Activated T-helper 1 cell treated with anti-CD3 and anti-CD28 coated beads, Interleukin-12 subunit alpha, Interleukin-12 subunit beta, Interleukin-2, Interleukin-4 antibody, amounts not matched to agents 30 ng/mL and 10 ng/mL and 1 ng/mL, durations not matched to agents 14 hours and 24 hours and 36 hours (primary cell): ENCODE results near the gene CCDC9B. TPM values are rescaled to one million over a fixed set of nuclear protein-coding genes. Genes with fewer than 3 reads are reported as not detected.

Experiments
- DNase-seq: peaks from one replicate; pipeline ENCODE4 v3.0.0; 2021; ENCODE audit warnings: low spot score
- H3K27ac Mint-ChIP-seq: one replicate; pipeline ENCODE4 v1.8.0; 2021; ENCODE audit warnings: mild to moderate bottlenecking, mixed read lengths
- H3K27me3 Mint-ChIP-seq: one replicate; pipeline ENCODE4 v1.8.0; 2022; ENCODE audit warnings: mild to moderate bottlenecking, moderate library complexity, mixed read lengths; ENCODE audit not compliant: insufficient read depth
- H3K36me3 Mint-ChIP-seq: one replicate; pipeline ENCODE4 v1.8.0; 2021; ENCODE audit warnings: low read depth, mixed read lengths
- H3K4me1 Mint-ChIP-seq: one replicate; pipeline ENCODE4 v1.8.0; 2021; ENCODE audit warnings: low read depth, mixed read lengths
- H3K4me3 Mint-ChIP-seq: one replicate; pipeline ENCODE4 v1.8.0; 2021; ENCODE audit warnings: mild to moderate bottlenecking, moderate library complexity, mixed read lengths
- H3K9me3 Mint-ChIP-seq: one replicate; pipeline ENCODE4 v1.8.0; 2021; ENCODE audit warnings: mixed read lengths
- intact Hi-C: fragments of 100-400 bp; cut with micrococcal nuclease; formaldehyde crosslinking; loops from one replicate; pipeline ENCODE4 v1.15.1; 2024
- total RNA-seq: library from RNA; stranded (reverse); gene quantifications from 2 replicates; pipeline ENCODE4 v1.2.3, GENCODE V29; 2022

Gene CCDC9B
- total RNA-seq, 1 donor from 2014 or later = 0.21 TPM

DNA sequence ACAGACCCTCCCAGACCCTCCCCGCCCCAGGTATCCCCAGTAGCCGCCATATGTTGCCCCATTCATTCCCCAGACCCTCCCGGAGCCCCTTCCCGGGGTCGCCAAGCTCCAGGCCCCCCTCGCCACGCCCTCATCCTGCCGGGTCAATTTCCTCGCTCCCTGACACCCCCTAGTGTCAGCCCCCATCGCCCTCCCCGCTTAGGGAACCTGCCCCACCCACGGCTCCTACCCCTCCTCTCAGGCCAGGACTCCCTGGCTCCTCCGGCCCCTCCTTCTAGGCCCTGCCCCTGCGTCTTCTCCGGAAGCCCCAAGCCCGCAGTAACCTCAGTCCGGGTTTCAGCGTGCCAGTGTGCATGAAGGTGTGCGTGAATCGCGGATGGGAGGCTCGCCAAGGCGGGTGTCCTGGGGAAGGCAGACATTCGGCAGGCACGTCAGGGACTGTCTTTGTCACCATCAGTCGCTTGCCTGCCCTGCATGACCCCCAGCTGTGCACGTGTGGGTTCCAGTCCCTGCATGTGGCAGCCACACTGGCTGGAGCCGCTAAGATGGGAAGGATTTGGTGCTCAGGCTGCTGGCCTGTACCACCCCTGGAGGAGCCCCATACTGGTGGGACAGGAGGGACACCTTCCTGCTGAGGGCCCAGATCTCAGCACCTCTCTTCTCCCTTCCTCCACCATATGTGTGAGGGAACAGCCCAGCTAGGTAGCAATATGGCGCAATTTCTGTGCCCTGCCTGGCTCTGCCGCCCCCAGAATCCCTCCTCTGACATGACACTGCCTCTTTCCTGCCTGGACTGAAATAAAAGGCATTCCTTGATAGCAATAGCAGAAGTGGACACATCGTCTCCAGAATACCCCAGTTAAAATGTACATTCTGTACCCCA is 18.0 kb upstream of the CCDC9B start:
- H3K9me3 Mint-ChIP-seq = no peaks in the 10 kb centered on the region
- H3K4me1 Mint-ChIP-seq = no peaks in the 10 kb centered on the region
- intact Hi-C loops = loop anchor here (1.0 kb wide), 4 partner anchors 10 to 47 kb away; partner anchors contain the start of genes INAFM2, IVD and KNSTRN
- no peaks in the 10 kb centered on the region for H3K36me3 Mint-ChIP-seq
- H3K27ac Mint-ChIP-seq = peak overlapping the region; percentile 6
- DNase-seq = peak; percentile 31
- peak overlapping the region; percentile 80 for H3K4me3 Mint-ChIP-seq
- peaks cover 25% of the 10 kb centered on the region for H3K27me3 Mint-ChIP-seq

DNA sequence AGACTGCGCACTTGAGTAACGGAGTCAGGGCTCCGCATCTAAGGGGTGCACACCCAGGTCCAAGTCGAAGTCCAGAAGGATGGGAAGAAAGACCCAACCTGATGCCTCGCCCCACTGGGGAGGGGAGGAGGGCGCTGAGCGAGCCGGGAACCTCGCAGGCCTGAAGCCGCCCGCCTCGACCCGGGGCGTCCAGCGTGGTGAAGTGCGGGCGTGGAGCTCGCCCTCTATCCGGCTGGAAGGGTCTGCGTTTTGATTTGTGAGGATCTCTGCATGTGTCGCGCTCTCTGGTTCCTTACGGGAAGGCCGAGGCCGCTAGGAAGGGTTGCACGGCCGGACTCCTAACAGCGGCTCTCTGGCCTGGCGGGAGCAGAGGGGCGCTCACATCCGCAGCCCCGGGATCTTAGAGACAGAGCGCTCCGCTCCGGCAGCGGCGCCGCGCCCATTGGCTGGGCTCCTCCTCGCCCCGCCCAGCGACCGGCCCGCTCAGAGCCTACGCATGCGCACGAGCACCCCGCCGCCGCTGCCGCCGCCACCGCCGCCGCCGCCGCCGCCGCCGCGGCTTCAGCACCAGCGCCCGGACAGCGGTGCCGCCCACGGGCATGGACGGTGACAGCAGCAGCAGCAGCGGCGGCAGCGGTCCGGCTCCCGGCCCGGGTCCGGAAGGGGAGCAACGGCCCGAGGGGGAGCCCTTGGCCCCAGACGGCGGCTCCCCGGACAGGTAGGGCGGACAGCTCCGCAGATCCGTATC is 17.2 kb upstream of the CCDC9B start, which contains the start of gene DISP2:
Gene DISP2, plus strand, starts transcription at position 497 of the 748 bp plus-strand sequence. Its CDS starts 103 bp downstream, at position 600.
- Mint-ChIP-seq H3K36me3 (no peaks in the 10 kb centered on the region), H3K27me3 (peaks cover 29% of the 10 kb centered on the region), H3K4me3 (peak within 1 kb of the TSS; percentile 80), H3K27ac (peak within 1 kb of the TSS; percentile 6), H3K4me1 (no peaks in the 10 kb centered on the region), H3K9me3 (no peaks in the 10 kb centered on the region)
- intact Hi-C loops = loop anchor here (1.0 kb wide), 4 partner anchors 10 to 47 kb away; partner anchors contain the start of genes INAFM2, IVD and KNSTRN
- DNase-seq = peak; percentile 82

DNA sequence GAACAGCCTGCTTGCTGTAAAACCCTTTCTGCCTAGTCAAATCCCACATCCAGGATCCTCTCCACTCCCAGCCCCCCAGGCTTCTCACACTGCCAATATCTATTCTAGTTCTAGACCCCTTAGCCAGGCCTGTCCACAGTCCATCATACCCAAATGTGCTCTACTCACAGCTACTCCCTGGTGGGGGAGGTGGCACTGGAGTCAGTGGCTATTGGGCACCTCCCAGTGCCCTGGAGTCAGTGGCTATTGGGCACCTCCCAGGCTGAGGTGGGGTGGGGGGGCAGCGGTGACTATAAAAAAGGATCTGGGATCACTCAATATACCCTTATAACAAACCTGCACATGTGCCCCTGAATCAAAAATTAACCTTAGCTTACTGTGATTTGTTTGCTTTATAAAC is 16.5 kb upstream of the CCDC9B start:
- no peaks in the 10 kb centered on the region for H3K4me1 Mint-ChIP-seq
- DNase-seq = no peak
- no peaks in the 10 kb centered on the region for H3K36me3 Mint-ChIP-seq
- intact Hi-C loops = no loop called here
- peak overlapping the region; percentile 41 for H3K4me3 Mint-ChIP-seq
- H3K9me3 Mint-ChIP-seq = no peaks in the 10 kb centered on the region
- peaks cover 31% of the 10 kb centered on the region for H3K27me3 Mint-ChIP-seq
- no peak overlapping the region for H3K27ac Mint-ChIP-seq

DNA sequence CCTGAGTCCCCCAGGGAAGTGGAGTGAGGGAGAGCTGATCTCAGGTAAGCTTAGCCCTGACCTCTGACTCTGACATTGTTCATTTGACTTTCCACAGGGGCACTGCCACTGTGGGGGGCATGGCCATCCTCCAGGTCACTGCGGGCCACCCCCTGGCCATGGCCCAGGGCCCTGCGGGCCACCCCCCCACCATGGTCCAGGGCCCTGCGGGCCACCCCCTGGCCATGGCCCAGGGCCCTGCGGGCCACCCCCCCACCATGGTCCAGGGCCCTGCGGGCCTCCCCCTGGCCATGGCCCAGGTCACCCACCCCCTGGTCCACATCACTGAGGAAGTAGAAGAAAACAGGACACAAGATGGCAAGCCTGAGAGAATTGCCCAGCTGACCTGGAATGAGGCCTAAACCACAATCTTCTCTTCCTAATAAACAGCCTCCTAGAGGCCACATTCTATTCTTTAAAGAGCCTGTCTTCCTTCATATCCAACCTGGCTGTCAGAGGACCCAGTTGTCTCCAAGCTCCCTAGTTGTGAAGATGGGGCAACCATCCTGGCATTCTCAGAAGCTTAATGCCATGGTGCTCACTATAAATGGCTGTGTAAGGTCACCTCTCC is 15.3 kb upstream of the CCDC9B start:
- DNase-seq = no peak
- H3K36me3 Mint-ChIP-seq = no peaks in the 10 kb centered on the region

DNA sequence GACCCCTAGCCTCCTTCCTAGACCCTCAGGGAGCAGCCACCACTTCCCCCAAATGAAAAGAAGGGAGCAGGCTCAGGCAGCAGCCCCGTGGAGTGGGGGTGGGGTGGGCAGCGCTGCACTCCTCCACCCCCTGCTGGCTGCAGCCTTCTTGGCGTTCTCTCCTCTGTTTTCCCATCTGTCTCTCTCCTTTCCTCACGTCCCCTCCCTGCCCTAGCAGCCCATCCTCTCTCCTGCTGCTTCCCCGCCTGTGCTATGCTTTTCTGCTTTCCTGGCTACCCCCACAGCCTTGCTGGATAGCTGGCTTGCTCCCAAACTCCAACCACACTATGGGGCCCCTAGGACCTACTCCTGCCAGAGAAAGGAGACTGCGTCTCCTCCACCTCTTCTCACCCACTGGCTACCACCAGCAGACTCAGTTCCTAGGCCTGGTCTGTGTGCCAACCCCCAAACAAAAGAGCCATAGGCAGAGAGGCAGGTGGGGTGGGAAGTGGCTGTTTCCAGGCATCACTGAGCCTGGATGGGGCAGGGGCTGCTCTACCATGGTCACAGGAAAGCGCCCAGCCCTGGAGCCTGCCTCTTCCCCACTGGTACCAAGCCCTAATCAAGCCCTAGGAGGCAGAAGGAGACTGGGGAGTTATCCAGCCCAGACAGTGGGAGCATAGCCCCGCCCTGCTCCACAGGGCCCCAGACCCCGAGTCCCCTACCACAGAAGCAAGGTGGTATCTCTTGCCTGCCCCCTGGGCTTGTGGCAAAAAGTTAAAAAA is 13.9 kb upstream of the CCDC9B start:
- no peak overlapping the region for H3K4me3 Mint-ChIP-seq
- H3K9me3 Mint-ChIP-seq = no peaks in the 10 kb centered on the region
- no peaks in the 10 kb centered on the region for H3K36me3 Mint-ChIP-seq
- no peaks in the 10 kb centered on the region for H3K4me1 Mint-ChIP-seq
- no peak overlapping the region for H3K27ac Mint-ChIP-seq
- intact Hi-C loops = no loop called here
- peaks cover 33% of the 10 kb centered on the region for H3K27me3 Mint-ChIP-seq
- DNase-seq = no peak

More for the DNA sequence above, 15.3 kb upstream of the CCDC9B start:
- no peak overlapping the region for H3K27ac Mint-ChIP-seq
- peak overlapping the region; percentile 3 for H3K4me3 Mint-ChIP-seq
- H3K9me3 Mint-ChIP-seq = no peaks in the 10 kb centered on the region
- H3K4me1 Mint-ChIP-seq = no peaks in the 10 kb centered on the region
- intact Hi-C loops = no loop called here
- H3K27me3 Mint-ChIP-seq = peaks cover 36% of the 10 kb centered on the region

DNA sequence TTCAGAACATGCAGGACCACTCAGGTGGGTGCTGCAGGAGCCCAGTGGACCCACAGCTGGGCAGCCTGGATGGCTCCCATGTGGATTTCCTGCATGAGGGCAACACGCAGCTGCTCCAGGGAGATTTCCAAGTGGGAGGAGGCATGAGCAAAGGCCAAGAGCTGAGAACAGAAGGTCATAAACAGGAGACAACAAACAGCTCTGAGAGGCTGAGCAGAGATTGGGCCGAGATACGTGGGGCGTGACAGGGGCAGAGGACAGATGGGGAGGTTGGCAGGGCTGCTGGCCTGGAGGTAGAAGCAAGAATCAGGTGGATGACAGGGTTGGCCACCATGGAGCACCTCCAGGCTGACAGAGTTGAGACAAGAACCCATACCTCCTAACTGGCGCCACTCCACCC is 13.0 kb upstream of the CCDC9B start:
- H3K4me1 Mint-ChIP-seq = no peaks in the 10 kb centered on the region

DNA sequence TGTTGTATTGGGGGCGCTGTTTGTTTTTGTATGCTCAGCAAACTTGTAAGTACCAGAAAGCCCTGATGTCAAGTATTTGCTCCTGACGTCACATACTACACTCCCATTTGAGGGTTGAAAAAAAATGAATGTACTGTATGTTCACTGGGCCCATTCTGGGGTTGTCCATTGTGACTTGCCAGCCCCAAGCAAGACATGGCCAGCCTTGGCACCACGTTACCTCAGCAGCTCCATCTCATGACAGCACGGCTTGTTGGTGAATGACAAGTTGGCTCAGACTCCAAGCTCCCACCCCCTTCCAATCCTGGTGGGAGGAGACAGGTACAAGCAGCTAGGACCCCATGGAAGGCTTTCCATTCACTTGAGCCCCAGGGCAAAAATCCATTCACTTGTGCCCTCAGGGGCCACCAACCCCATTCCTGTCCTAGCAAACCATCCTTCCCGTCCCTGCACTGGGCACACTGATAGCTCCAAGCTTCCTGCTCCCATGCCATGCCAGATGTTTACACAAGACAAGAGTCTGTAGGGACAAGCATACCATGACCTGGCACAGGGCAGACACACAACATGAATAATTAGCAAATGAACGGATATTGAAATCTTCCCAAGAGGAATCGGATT is 11.7 kb upstream of the CCDC9B start:
- intact Hi-C loops = no loop called here
- Mint-ChIP-seq H3K27me3 (peaks cover 26% of the 10 kb centered on the region), H3K36me3 (no peaks in the 10 kb centered on the region), H3K4me3 (no peak overlapping the region), H3K4me1 (no peaks in the 10 kb centered on the region), H3K27ac (no peak overlapping the region), H3K9me3 (no peaks in the 10 kb centered on the region)
- DNase-seq = no peak

More for the DNA sequence above, 13.0 kb upstream of the CCDC9B start:
- H3K9me3 Mint-ChIP-seq = no peaks in the 10 kb centered on the region
- no peak overlapping the region for H3K27ac Mint-ChIP-seq
- intact Hi-C loops = no loop called here
- peaks cover 26% of the 10 kb centered on the region for H3K27me3 Mint-ChIP-seq
- H3K4me3 Mint-ChIP-seq = no peak overlapping the region
- no peak for DNase-seq
- no peaks in the 10 kb centered on the region for H3K36me3 Mint-ChIP-seq

DNA sequence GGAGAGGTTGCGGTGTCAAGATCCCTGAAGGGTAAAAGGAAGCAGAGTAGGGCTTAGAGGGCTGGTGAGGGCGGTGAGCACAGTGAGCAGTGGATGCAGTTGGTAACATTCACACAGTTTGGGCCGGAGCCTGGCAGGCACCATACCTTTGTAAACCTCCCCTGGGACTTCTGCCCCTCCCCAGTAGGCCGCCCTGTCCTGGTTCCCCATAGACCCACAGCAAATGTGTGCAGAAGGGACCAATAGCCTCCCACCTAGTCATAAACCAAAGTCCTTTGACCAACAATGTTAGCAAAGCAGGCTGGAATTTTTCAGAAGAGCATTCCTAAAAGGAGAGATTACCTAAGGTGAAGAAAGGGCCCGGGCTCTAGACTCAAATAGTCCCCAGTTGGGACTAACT is 8.4 kb upstream of the CCDC9B start:
- intact Hi-C loops = no loop called here
- Mint-ChIP-seq H3K27me3 (peaks cover 18% of the 10 kb centered on the region), H3K36me3 (no peaks in the 10 kb centered on the region), H3K4me1 (no peaks in the 10 kb centered on the region), H3K9me3 (no peaks in the 10 kb centered on the region), H3K4me3 (no peak overlapping the region), H3K27ac (no peak overlapping the region)
- DNase-seq = no peak

DNA sequence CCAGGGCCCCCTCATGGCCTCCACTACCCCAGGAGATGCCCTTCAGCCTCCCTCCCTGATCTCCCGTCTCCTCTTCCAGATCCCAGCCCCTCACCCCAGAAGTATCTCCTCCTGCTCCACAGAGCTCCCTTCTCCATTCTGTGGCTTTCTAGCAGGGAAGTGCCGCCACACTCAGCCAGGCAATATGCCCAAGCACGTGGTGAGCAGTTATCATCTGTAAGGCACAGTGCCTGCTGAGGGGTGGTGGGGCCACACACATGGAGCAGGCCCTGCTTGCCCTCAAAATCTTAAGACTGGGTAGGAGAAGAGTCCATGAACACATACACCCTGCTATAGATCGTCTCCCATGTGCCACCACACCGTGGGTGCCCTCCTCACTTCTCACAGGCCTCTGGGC is 7.7 kb upstream of the CCDC9B start:
- intact Hi-C loops = no loop called here
- Mint-ChIP-seq H3K4me3 (no peak overlapping the region), H3K36me3 (no peaks in the 10 kb centered on the region), H3K4me1 (no peaks in the 10 kb centered on the region), H3K9me3 (no peaks in the 10 kb centered on the region), H3K27me3 (peaks cover 14% of the 10 kb centered on the region), H3K27ac (no peak overlapping the region)
- DNase-seq = no peak

DNA sequence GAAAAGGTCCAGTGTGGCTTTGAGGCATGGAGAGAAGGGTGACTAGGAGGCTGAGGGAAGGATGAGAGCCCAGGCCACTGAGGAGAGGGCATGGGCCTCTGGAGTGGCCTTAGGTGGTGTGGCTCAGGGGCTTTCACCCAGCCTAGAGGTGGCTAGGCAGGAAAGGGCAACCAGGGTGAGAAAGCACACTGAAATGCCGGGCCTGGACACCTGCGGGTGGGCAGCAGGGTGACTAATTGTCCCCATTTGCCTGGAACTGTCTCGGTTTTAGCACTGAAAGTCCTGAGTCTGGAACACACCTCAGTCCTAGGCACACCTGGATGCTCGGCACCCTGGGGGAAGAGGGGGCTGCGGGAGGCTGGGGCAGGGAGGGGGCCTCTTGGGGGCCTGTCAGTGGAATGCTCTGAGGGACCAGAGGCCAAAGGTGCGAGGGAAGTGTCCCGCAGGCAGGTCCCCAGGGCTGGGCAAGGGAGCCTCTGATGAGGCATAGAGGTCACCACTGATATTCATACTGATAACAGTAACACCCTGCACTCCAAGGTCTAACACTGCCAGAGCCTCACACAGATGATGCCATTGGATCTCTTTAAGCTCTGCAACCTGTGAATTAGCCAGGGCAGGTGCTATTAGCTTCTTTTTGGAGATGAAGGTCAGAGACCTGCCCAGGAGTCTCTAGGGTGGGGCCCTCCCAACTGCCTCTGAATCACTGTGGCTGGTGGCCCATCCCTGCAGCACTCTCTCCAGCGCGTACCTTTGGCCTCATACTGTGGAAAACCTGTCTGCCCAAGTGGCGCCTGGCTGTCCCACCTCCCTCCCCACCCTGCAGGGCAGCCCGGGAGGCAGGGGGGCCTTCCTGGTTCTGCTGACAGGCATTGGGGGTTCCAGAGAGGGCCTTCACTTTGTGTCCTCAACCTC is 7.1 kb upstream of the CCDC9B start:
- H3K9me3 Mint-ChIP-seq = no peaks in the 10 kb centered on the region
- H3K27me3 Mint-ChIP-seq = peaks cover 15% of the 10 kb centered on the region
- H3K36me3 Mint-ChIP-seq = no peaks in the 10 kb centered on the region
- no peak for DNase-seq
- H3K4me3 Mint-ChIP-seq = no peak overlapping the region
- no peak overlapping the region for H3K27ac Mint-ChIP-seq
- intact Hi-C loops = no loop called here
- H3K4me1 Mint-ChIP-seq = no peaks in the 10 kb centered on the region
